ENCODE data around the gene HNRNPL.
"Not testable (repeated sequence)": the region's sequence is repeated elsewhere in the genome, so short reads cannot be mapped to it uniquely, and the experiment has no call there.

HNRNPL gene

DNA sequence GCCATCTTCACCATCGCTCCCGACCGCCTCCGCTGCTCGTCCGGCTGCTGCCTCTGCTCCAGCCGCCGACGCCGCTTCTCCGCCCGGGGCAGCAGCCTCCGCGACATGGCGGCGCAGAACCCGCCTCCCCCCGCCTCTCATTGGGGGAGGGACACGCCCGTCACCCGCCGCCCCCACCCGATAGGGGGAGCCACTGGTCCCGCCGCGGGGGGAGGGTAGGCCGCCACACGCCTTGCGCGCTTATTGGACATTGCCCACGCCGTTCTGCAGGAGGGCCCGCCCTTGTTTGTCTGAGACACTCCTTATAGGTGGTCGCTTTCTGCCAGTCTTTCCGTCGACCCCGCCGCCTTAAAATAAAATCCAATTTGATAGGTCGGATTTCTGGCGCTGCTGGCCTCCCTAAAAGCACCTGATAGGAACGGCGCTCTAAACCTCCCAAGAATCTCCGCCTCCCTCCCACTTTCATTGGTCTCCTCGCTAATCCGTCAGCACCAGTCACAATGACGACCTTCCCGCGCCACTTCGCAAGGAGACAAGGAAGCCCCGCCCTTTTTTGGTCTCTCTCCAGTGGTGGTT, at the start of gene HNRNPL:
Gene HNRNPL (minus strand): TSS at position 127 of the 576 bp plus-strand sequence. CDS start 20 bp downstream, at position 107.
- DNase-seq: peak; percentile 98

DNA sequence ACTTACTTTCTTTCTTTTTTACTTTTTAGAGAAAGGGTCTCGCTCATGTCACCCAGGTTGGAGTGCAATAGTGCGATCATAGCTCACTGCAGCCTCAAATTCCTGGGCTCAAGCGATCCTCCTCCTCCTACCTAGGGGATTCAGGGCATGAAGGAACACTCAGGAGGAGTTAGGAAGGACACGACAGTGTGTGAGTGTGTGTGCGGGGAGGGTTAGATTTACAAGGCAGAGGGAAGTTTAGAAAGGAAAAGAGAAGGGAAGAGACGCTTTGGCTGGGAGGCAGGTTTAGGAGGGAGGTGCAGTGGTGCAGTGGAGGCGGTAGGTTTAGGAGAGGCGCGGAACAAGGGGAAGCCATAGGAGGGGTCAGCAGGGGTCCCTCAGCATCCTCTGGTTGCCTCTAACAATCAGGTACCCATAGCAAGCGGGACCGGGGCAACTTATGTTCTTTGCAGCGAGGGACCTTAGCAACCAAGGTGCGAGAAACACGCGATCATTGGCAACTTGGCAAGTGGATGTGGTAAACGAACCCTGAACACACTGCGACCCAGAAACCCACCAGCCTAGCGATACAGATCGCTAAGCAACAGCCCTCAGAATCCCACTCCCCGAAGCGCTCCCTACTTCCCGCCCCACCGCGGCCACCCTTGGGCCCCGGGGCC, 49.1 kb upstream of the HNRNPL start:
- DNase-seq: no peak

DNA sequence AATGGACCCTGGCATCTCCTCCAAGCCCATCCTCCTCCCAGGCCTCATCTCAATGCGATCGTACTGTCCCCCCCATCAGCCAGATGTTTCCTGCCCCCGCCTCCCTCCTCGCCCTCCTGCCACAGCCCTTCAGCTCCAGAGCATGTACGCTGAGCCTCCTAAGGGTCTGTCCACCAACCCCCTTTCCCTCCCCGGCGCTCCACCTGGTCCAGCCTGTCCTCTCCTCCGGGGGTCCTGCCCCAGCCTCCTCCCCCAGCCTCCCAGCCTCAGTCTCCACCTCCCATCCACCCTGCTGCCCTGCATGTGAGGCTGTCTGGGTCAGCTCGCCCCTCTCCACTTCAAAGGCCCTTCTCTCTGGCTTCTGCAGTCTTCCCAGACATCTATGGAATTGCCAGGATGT, 45.2 kb upstream of the HNRNPL start:
- no peak for DNase-seq

DNA sequence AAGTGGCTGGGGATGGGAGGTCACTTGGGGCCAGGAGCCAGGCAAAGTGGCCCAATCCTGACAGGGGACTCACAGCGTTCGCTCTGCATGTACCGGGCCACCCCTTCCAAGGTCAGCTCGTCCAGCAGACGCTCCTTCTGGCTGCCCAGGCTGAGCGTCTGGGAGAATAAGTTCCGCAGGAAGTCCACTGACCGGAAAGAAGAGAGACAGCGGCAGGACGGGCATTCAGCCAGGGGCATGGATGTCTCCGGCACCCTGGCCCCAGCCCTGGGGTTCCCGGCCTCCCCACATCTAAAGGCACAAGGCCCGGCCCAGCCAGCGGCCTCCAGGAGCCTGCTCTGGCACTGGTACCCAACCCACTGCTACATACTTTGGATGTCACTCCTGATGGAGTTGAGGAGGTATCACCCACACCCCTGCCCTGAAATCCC, 43.6 kb upstream of the HNRNPL start:
- DNase-seq: no peak

DNA sequence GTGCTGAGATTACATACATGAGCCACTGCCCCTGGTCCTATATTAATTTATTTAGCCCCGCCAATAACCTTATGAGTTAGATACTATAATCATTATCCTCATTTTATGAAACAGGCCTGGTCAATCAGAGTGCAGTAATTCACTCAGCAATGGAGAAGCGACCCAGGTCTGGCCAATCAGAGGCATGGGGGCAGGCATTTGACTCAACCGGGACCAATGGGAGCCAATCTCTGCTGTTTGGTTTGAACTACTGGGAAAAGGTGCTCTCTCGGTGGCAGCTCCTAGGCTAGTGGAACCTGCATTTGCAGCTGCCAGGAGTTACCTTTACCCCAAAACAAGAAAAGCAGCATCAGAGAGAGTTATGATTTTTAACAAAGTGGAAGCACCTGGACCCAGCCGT, 43.1 kb upstream of the HNRNPL start:
- DNase-seq: no peak

DNA sequence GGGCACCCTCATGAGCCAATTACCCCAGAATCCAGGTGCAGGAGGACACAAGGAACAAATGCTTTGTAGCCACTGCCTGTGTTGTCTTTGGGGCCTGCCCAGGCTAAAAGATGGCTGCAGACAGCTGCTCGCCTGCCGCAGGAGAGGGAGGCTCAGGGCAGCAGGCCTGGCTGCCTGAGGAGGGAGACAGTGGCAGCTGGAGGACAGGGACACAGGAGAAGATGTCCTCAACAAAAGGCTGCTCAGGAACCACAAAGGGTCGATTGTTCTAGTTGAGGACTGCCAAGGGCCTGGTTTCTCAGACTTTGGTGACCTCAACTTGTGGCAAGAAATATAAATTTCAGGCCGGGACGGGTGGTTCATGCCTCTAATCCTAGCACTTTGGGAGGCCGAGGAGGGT, 42.0 kb upstream of the HNRNPL start:
- DNase-seq: no peak

DNA sequence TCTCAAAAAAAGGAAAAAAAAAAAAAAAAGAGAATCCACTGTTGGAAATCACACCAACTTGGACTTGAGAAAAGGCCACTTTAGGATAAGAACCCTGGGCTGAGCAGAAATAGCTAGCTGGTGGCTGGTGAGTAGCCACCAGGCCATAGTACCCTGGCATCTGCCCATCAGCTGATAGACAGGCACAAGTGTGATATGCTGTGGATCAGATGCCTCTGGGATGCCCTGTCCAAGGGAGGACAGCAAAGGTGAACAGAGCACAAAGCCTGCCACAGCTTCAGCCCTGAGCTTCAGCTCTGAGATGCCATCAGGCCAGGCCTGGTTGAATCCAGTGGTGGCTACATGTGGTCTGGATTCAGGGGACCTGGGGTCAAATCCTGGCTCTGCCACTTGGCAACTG, 40.9 kb upstream of the HNRNPL start:
- no peak for DNase-seq

DNA sequence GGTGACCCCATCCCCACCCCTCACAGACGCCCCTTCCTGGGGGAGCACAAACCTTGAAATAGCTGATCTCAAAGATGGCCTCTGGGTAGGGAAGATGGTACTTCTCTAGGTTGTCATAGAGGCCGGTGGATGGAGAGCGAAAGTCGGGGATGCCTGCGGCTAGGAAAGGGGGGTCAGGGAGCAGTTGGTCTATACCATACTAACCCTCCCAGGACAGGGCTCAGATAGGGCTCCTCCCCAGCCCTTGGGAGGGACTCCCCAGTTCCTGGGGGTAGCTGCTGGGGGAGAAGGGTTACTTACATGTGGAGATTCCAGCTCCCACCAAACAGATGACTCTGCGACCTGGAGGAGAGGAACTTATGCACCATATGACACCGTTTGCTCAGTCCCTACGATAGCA, 40.0 kb upstream of the HNRNPL start:
- DNase-seq: no peak

DNA sequence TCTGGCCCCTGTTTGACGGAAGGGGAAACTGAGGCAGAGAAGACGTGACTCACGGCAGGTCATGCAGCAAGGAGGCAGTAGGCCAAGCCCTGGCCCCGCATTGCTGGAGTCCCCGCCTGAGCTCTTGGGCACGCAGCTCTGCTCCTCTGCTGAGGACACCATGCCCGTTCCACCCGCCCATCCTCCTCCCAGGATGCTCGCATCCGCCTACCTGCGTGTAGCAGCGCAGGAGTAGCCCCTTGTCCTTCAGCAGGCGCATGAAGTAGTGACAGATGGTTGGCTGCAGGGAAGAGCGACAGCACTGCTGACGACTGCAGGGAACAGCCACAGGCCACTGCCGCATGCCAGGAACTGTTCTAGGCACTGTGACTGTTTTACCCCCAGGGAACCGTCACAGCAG, 39.1 kb upstream of the HNRNPL start:
- DNase-seq: no peak

DNA sequence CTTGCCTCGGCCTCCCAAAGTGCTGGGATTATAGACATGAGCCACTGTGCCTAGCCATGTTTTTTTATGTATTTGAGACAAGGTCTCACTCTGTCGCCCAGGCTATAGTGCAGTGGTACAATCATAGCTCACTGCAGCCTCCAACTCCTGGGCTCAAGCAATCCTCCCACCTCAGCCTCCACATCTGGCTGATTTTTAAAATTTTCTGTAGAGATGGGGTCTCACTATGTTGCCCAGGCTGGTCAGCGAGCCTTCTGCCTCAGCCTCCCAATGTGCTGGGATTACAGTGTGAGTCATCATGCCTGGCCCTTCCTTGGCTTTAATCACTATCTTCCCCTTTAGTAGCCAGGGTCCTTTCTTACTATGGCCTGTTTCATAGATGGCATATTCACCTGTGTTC, 34.9 kb upstream of the HNRNPL start:
- not testable (repeated sequence) for DNase-seq

DNA sequence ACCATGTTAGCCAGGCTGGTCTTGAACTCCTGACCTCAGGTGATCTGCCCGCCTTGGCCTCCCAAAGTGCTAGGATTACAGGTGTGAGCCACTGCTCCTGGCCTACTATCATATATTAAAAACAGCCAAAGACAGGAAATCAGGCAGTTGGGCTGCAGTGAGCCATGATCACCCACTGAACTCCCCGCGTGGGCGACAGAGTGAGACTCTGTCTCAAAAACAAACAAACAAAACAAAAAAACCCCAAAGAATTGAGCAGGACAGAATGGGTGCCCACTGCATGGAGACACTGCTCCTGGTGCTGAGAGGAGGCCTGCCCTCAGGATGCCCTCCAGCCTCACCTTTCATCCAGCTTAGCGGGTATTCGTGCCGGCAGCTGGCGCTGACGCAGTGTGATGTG, 33.5 kb upstream of the HNRNPL start:
- DNase-seq: no peak

DNA sequence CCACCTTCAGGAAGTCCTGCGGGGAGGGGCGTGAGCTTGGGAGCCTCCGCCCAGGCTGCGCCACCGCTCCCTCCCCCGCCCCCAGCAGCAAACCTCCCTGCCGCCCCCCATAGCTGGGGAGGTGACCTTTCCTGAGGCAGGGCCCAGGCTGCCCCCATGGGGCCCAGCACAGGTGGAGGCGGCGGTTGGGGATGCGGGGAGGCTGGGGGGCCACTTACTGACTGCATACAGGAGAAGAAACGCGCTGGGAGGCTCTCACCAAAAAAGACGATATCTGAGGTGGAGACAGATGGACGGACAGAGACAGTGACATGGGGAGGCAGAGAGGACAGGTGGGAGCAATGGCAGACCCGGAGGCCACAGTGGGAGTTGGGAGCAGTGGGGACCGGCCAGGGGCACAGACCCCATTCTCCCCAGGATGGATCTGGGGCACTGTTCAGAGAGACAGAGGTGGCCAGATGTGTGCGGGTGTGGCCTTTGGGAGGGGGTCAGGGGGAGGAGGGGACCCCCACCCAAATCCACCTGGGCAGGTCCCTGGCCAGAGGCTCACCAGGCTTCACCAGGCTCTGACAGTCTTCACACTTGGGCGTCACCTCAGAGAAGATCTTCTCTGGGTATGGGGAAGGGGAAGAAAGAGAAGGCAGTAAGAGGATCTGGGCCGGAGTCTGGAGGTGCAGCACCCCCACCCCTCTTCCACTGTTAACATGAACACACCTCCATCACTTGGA, 31.3 kb upstream of the HNRNPL start:
- DNase-seq: no peak

DNA sequence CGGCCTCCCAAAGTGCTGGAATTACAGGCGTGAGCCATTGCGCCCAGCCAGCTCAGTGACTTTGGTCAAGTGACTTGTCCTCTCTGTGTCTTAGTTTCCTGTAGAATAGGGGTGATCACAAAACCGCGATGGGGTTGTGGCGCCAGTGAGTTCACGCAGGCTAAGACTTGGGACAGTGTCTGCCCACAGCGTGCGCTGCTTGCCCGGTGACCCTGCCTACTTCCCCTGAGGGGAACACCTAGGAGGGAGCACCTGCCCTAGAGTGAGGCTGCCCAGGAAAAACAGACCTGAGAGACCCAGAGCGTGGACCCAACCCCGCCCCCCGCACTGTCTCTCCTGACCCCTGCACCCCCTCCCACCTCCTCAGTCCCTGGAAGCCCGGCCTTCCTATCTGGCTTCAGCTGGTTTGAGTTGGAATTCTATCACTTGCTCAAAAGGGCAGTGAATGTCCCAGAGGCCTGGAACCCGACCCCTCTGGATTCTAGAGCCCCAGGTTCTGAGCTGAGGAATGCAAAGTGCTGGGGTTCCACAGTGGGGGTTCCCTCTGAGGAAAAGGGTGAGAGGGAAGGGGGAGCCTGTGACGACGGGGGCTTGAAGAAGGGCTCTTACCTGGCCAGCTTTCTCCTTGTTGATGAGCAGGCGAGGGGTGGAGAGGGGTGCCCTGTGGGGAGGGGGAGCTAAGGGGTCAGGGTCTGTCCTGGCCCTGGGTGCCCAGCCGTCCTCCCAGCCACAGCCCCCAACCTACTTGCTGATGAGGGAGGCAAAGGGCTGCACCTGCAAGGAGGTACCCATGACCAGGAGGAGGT, 30.5 kb upstream of the HNRNPL start:
- DNase-seq: no peak

DNA sequence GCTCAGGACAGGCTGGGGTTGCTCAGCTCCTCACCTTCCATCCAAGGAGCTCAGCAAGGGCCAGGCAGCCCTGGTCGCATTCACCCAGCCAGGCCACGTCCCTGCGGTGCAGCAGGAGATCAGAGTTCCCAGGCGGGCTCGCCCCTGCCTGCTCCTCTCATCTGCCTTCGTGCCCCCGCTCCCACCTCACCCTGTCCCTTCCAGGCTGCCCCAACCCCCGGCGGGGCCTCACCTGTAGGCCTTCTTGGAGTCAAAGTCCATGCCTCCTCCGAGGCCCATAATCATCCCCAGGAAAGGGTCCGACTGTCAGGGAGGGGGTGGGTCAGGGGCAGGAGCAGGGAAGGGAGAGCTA, 29.6 kb upstream of the HNRNPL start:
- DNase-seq: no peak

DNA sequence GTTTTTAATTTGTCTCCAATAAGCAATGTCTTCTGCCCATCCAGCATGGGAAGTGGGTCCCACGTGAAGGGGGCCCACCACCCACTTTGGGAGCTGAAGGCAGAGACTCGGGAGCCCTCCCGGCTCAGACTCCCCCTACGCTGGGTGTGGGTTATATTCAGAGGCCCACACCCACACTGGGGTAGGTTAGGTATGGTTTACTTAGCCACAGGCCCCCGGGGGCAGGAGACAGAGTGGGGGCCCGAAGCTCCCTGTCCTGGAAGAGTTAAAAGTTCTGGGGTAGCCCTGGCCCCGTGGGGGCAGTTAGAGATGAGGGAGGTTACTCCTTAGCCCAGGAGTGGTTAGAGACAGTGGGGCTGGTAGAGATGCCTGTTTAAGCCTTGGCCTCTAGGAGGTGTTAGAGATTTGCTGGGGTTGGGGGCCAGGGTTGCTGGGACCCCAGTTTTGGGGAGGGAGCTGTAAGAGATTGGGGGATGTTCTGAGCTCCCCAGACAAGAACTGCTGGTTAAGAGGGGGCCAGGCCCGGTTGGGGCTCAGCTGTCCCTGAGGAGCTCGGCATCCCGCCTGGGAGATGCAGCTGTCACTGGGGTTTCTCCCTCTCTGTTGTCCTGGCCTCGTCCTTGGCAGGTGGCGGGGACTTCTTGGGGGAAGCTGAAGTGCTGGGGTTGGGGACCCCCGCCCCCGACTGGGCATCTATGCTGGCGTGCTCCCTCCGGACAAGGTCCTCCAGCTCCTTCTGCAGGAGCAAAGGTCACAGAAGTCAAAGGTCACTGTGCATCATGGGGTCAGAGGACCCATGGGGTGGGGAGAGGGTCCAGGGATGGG, 29.0 kb upstream of the HNRNPL start:
- no peak for DNase-seq

DNA sequence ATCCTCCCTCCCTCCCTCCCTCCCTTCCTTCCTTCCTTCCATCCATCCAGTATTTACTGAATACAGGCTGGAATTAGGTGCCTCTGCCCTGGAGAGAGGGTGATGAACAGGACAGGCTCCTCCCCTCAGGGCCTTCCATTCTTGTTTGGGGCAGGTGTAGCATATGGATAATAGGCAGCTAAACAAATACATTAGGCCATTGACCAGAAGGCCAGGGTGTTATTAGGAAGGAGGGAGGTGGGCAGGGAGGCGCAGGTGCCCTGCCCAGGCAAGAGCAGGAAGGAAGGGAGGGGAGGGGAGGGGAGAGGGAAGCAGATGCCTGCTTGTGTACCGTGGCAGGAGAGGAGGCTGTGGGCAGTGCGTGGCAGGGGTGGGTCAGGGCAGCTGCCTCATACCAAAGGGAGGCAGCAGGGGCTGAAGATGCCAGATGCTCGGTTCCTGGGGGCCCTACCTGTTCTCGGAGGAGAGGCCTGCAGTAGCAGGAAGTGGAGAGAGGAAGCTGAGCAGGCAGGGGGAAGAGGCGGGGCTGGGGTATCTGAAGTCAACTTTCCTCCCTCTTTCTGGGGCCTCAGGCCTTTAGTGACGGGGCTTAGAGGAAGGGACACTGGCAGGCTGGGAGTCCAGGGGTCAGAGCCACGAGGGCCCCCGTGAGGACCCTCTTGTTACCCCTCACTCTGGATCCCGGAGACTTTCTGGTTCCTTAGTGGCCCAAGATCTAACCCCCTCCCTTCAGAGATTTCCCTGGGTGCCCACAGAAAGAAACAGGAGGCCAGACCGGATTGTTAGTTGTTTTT, 28.2 kb upstream of the HNRNPL start, which contains the start of gene RINL:
Gene RINL (minus strand): TSS at position 495 of the 794 bp plus-strand sequence. CDS start 1,533 bp downstream, outside the sequence.
- peak; percentile 70 for DNase-seq

DNA sequence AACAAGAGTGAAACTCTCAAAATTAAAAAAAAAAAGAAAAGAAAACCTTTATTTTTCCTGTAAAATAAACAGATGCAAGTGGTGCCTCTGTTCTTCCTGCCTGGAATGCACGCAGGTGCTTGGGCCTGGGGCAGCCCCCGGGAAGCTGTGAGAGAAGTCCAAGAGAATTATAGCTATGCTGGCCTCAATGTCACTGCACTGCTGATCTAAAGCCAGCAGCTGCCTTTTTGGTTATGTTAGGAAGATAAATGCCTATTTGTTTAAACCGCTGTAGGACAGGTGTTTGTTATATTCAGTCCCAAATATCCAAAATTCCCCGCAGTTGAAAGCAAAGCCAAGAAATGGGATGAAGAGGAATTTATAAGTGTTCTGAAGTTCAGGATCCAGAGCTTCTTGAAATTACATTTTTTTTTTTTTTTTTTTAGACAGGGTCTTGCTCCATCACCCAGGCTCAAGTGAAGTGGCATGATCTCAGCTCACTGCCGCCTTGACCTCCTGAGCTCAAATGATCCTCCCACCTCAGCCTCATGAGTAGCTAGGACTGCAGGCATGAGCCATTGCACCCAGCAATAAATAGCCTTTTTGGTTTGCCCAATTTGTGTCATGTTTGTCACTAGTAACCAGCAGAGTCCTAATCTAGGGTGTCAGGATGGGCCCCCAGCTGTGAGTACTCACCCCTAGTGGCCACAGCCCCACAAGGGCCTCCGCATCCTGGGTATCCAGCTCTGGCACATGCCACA, 26.0 kb upstream of the HNRNPL start:
- DNase-seq: no peak

DNA sequence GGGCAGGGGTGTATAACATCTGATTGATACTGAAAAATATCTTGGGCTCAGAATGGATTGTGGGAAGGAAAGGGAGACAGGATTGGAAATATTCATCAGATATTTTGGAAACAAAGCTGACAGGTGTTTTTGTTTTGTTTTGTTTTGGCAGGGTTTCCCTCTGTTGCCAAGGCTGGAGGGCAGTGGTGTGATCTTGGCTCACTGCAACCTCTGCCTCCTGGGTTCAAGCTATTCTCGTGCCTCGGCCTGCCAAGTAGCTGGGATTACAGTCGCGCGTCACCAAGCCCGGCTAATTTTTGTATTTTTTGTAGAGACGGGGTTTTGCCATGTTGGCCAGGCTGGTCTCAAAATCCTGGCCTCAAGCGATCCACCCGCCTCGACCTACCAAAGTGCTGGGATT, 23.6 kb upstream of the HNRNPL start:
- DNase-seq: not testable (repeated sequence)

DNA sequence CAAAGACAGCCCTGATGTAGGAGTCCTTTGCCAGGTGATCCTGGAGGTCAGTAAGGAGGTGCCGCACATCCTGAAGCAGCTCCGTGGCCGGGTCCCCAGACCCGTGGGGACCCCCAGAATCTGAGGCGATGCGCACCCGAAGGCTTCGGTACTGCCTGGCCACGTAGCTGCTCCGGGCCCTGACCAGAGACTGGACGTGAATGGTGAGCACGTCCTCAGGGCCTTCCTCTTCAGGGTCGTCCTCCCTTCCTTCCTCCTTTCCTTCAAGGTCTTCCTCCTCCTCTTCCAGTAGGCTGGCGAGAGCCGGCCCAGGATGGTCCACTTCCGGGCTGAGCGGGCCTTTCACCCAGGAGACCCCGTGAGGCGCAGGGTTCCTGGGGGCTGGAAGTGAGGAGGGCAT, 20.8 kb upstream of the HNRNPL start:
- DNase-seq: no peak

DNA sequence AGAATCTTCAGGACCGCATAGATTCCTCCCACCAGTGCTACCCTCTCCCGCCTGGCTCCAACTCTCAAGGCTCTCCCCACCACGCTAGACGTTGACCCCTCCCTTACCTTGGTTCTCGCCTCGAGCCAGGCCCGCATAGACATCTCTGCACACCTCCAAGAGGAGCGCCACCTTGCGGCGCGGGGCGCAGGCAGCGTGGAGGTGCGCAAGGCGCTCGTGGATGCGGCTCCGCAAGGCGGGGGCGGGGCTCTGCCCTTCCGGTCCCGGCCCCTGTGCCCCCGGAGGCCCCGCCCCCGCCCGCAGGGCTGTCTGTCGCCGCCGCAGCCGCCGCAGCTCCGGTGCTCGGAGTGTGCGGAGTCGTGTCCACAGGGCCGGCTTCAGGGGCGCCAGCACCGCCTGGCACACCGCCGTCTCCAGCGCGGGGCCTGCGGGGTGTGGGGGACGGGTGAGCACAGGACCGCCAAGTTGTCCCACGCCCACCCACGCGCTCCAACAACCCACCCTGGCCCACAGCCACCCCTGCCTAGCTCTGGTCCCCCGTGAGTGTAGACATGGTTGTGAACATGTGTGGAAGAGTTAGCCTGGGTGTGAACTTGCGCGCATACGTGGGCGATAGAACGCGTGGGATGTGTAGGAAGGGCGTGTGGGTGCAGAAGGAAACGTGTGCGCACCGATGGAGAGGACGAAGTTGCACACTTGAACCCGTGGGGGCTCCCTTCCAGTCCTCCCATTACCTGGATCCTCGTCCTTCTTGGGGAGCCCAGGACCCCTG, 20.2 kb upstream of the HNRNPL start:
- peak; percentile 94 for DNase-seq
